ENCODE results near the gene CASP9. TPM values are rescaled to one million over a fixed set of nuclear protein-coding genes. Genes with fewer than 3 reads are reported as not detected.

Gene CASP9
- total RNA-seq, 1 donor from 2014 or later, result 8.5 TPM

- no peaks in the 10 kb centered on the region for H3K9me3 Mint-ChIP-seq (ENCODE audit: unreplicated experiment)
- H3K36me3 Mint-ChIP-seq (ENCODE audit: low read depth, unreplicated experiment), result peaks cover 7% of the 10 kb centered on the region
- Histone ChIP-seq H3K9me3 (ENCODE audit: insufficient read depth, low read depth, low read length) (no peaks in the 10 kb centered on the region), H3K36me3 (ENCODE audit: insufficient read depth, low read length) (no peaks in the 10 kb centered on the region), H3K9ac (ENCODE audit: low read length) (no peak overlapping the region), H3K27ac (ENCODE audit: low read depth, low read length) (no peak overlapping the region), H3K27me3 (ENCODE audit: insufficient read depth, low read length) (no peaks in the 10 kb centered on the region), H3K4me1 (ENCODE audit: insufficient read depth, low read length) (no peaks in the 10 kb centered on the region), H4K20me1 (ENCODE audit: insufficient read depth, low read length) (no peaks in the 10 kb centered on the region), H3K4me2 (ENCODE audit: low read length) (no peak overlapping the region), H3K4me3 (ENCODE audit: insufficient read depth, low read depth, low read length) (no peak overlapping the region), H2AFZ (ENCODE audit: low read depth, low read length) (no peak overlapping the region), H3K79me2 (ENCODE audit: insufficient read depth, low read length) (no peaks in the 10 kb centered on the region)
- H3K27me3 Mint-ChIP-seq (ENCODE audit: low read depth, unreplicated experiment), result no peaks in the 10 kb centered on the region
- DNase-seq (ENCODE audit: low read depth) (no peak), FAIRE-seq (no peak)
- no peaks in the 10 kb centered on the region for H3K4me1 Mint-ChIP-seq (ENCODE audit: low read depth, unreplicated experiment)
- H3K4me3 Mint-ChIP-seq (ENCODE audit: unreplicated experiment), result no peak overlapping the region
- no peak for TF ChIP-seq CTCF (IDR thresholded peaks at IDR 0.05; ENCODE audit: insufficient read depth, low read depth, low read length)
- no peak for TF ChIP-seq EZH2 (IDR thresholded peaks at IDR 0.05; ENCODE audit: insufficient read depth, low read length)
- H3K27ac Mint-ChIP-seq (ENCODE audit: unreplicated experiment), result no peak overlapping the region
Measured at GRCh38 chr1:15504436-15504835, 19.6 kb downstream of the CASP9 start.

- Mint-ChIP-seq H3K27me3 (ENCODE audit: low read depth, unreplicated experiment) (no peaks in the 10 kb centered on the region), H3K27ac (ENCODE audit: unreplicated experiment) (no peak overlapping the region), H3K36me3 (ENCODE audit: low read depth, unreplicated experiment) (peaks cover 4% of the 10 kb centered on the region), H3K9me3 (ENCODE audit: unreplicated experiment) (no peaks in the 10 kb centered on the region), H3K4me1 (ENCODE audit: low read depth, unreplicated experiment) (no peaks in the 10 kb centered on the region), H3K4me3 (ENCODE audit: unreplicated experiment) (no peak overlapping the region)
- no peak overlapping the region for H2AFZ ChIP-seq (ENCODE audit: low read depth, low read length)
- no peaks in the 10 kb centered on the region for H3K27me3 ChIP-seq (ENCODE audit: insufficient read depth, low read length)
- peak; percentile 71 for TF ChIP-seq CTCF (IDR thresholded peaks at IDR 0.05; ENCODE audit: insufficient read depth, low read depth, low read length)
- TF ChIP-seq EZH2 (IDR thresholded peaks at IDR 0.05; ENCODE audit: insufficient read depth, low read length), result no peak
- DNase-seq (ENCODE audit: low read depth), result peak; percentile 22
- H3K36me3 ChIP-seq (ENCODE audit: insufficient read depth, low read length), result no peaks in the 10 kb centered on the region
- H4K20me1 ChIP-seq (ENCODE audit: insufficient read depth, low read length), result no peaks in the 10 kb centered on the region
- FAIRE-seq, result no peak
- H3K4me1 ChIP-seq (ENCODE audit: insufficient read depth, low read length), result no peaks in the 10 kb centered on the region
- H3K9me3 ChIP-seq (ENCODE audit: insufficient read depth, low read depth, low read length), result no peaks in the 10 kb centered on the region
- H3K4me2 ChIP-seq (ENCODE audit: low read length), result no peak overlapping the region
- no peak overlapping the region for H3K9ac ChIP-seq (ENCODE audit: low read length)
- H3K4me3 ChIP-seq (ENCODE audit: insufficient read depth, low read depth, low read length), result no peak overlapping the region
- H3K27ac ChIP-seq (ENCODE audit: low read depth, low read length), result no peak overlapping the region
- H3K79me2 ChIP-seq (ENCODE audit: insufficient read depth, low read length), result no peaks in the 10 kb centered on the region
Measured at GRCh38 chr1:15501208-15502032, 22.6 kb downstream of the CASP9 start.
